ENCODE results near the gene TDRD12.

TDRD12 gene

GRCh38 chr19:32719611-32720059, at the start of gene TDRD12:
Gene TDRD12 (plus strand): TSS chr19:32719767. CDS start chr19:32720073, 306 bp downstream.
- H3K4me3 ChIP-seq (ENCODE audit: low read length): peak within 1 kb of the TSS; percentile 74; the same call in 1 of the 2 replicates
- no peak for TF ChIP-seq ZNF274 (IDR thresholded peaks at IDR 0.05; ENCODE audit: low read depth, low read length)

- no peak overlapping the region for H3K4me3 ChIP-seq (ENCODE audit: low read length)
- no peak for TF ChIP-seq ZNF274 (IDR thresholded peaks at IDR 0.05; ENCODE audit: low read depth, low read length)
Measured at GRCh38 chr19:32671883-32672593, 47.5 kb upstream of the TDRD12 start.

GRCh38 chr19:32672841-32673240, 46.7 kb upstream of the TDRD12 start:
- no peak overlapping the region for H3K4me3 ChIP-seq (ENCODE audit: low read length)
- TF ChIP-seq ZNF274 (IDR thresholded peaks at IDR 0.05; ENCODE audit: low read depth, low read length): no peak

GRCh38 chr19:32673573-32673972, 46.0 kb upstream of the TDRD12 start:
- no peak for TF ChIP-seq ZNF274 (IDR thresholded peaks at IDR 0.05; ENCODE audit: low read depth, low read length)
- peak overlapping the region; percentile 73; the same call in 1 of the 2 replicates for H3K4me3 ChIP-seq (ENCODE audit: low read length)

GRCh38 chr19:32674153-32674930, 45.2 kb upstream of the TDRD12 start:
- TF ChIP-seq ZNF274 (IDR thresholded peaks at IDR 0.05; ENCODE audit: low read depth, low read length): no peak

GRCh38 chr19:32674931-32675719, 44.4 kb upstream of the TDRD12 start, which contains the start of gene ANKRD27:
Gene ANKRD27 (minus strand): TSS chr19:32675180. CDS start chr19:32659015, 16,165 bp downstream.
- H3K4me3 ChIP-seq (ENCODE audit: low read length): peak within 1 kb of the TSS; percentile 73
- no peak for TF ChIP-seq ZNF274 (IDR thresholded peaks at IDR 0.05; ENCODE audit: low read depth, low read length)

More at GRCh38 chr19:32674153-32674930, 45.2 kb upstream of the TDRD12 start:
- H3K4me3 ChIP-seq (ENCODE audit: low read length): peak overlapping the region; percentile 73

- peak within 1 kb of the TSS; percentile 73 for H3K4me3 ChIP-seq (ENCODE audit: low read length)
- TF ChIP-seq ZNF274 (IDR thresholded peaks at IDR 0.05; ENCODE audit: low read depth, low read length): no peak
Measured at GRCh38 chr19:32675720-32676185, 43.8 kb upstream of the TDRD12 start, which contains the start of gene RGS9BP. Gene RGS9BP (plus strand): TSS chr19:32675848. CDS start chr19:32676264, 416 bp downstream.

GRCh38 chr19:32676186-32676894, 43.2 kb upstream of the TDRD12 start:
- H3K4me3 ChIP-seq (ENCODE audit: low read length): peak overlapping the region; percentile 65; the same call in 1 of the 2 replicates

GRCh38 chr19:32676895-32677359, 42.6 kb upstream of the TDRD12 start:
- H3K4me3 ChIP-seq (ENCODE audit: low read length): no peak overlapping the region
- no peak for TF ChIP-seq ZNF274 (IDR thresholded peaks at IDR 0.05; ENCODE audit: low read depth, low read length)

More at GRCh38 chr19:32676186-32676894, 43.2 kb upstream of the TDRD12 start:
- TF ChIP-seq ZNF274 (IDR thresholded peaks at IDR 0.05; ENCODE audit: low read depth, low read length): no peak

- no peak for TF ChIP-seq ZNF274 (IDR thresholded peaks at IDR 0.05; ENCODE audit: low read depth, low read length)
- H3K4me3 ChIP-seq (ENCODE audit: low read length): no peak overlapping the region
Measured at GRCh38 chr19:32677657-32678056, 41.9 kb upstream of the TDRD12 start.

GRCh38 chr19:32680986-32681385, 38.6 kb upstream of the TDRD12 start:
- TF ChIP-seq ZNF274 (IDR thresholded peaks at IDR 0.05; ENCODE audit: low read depth, low read length): no peak
- H3K4me3 ChIP-seq (ENCODE audit: low read length): no peak overlapping the region

- TF ChIP-seq ZNF274 (IDR thresholded peaks at IDR 0.05; ENCODE audit: low read depth, low read length): no peak
- H3K4me3 ChIP-seq (ENCODE audit: low read length): no peak overlapping the region
Measured at GRCh38 chr19:32682317-32682716, 37.2 kb upstream of the TDRD12 start.
